ENCODE results near the gene ZSWIM6. TPM values are rescaled to one million over a fixed set of nuclear protein-coding genes. Genes with fewer than 3 reads are reported as not detected.
A peak's percentile ranks its signal among the peaks of the same experiment; 100 is the strongest.

The ZSWIM6 gene
- polyA plus RNA-seq, 2 of the 4 experiments (the other 2 are of a cell fraction) = 8.9 to 18.0 TPM

DNA sequence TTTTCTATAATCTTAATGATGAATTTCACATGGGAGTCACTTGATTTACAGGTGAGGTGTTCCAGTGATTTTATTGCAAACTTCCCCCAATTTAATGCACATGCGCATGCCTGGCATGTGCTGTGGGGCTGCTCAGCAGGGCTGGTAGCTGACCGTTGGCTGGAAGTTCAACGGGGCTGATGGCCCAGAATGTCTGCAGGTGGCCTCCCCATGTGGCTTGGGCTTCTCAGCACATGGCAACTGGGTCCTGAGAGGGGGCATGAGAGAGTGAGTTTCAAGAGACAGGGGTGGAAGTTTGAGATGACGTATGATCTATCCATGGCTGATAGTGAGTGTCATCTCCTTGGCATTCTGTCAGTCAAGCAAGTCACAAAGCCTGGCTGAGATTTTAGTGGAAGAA, 259.8 kb downstream of the ZSWIM6 start (continued):
- TF ChIP-seq ZFP36 (IDR thresholded peaks at IDR 0.05; ENCODE audit: borderline replicate concordance, partially characterized antibody) = no peak
- TF ChIP-seq POLR2A (IDR thresholded peaks at IDR 0.05; ENCODE audit: low read length) = no peak
- no peak for TF ChIP-seq RNF2 (IDR thresholded peaks at IDR 0.05; ENCODE audit: borderline replicate concordance, low read depth)
- no peak for TF ChIP-seq FOSL2 (IDR thresholded peaks at IDR 0.05)
- no peak for TF ChIP-seq FOSL2 (CRISPR knock-in tag; IDR thresholded peaks at IDR 0.05)
- no peak for TF ChIP-seq JUNB (IDR thresholded peaks at IDR 0.05)
- TF ChIP-seq GATA3 (IDR thresholded peaks at IDR 0.05; ENCODE audit: borderline replicate concordance) = no peak
- TF ChIP-seq TP53 (CRISPR knock-in tag; IDR thresholded peaks at IDR 0.05) = no peak

DNA sequence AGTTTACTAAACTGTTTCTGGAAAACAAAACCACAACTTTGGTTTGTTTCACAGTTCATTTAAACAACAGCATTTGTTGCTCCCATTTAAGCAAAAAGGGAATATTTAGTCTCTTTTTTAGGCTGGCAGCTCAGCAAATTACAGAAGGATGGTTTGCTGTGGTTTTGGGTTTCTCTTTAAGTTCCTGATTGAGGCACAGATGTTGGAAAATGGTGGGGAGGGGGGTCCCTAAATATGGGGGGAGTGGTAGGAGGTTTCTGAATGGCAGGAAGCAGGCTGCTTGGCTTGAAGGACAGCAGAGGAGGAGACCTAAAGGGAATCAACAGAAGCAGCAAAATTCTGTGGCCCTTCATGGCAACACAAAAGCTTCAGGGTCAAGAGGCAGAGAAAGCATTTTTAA, 263.4 kb downstream of the ZSWIM6 start:
- DNase-seq (ENCODE audit: low read depth in 1 of 2, low spot score in 1 of 2) = no peak
- no peaks in the 10 kb centered on the region for H3K9me3 ChIP-seq
- no peak overlapping the region for H3K4me2 ChIP-seq
- peak overlapping the region in 1 of 2 experiments; percentile 27; a peak in 2 of 6 replicates for H3K27ac ChIP-seq
- TF ChIP-seq TFCP2L1 (CRISPR knock-in tag; IDR thresholded peaks at IDR 0.05) = no peak
- TF ChIP-seq MAFK (IDR thresholded peaks at IDR 0.05; ENCODE audit: partially characterized antibody) = no peak
- no peak for TF ChIP-seq ZC3H11A (IDR thresholded peaks at IDR 0.05)
- TF ChIP-seq RARB (CRISPR knock-in tag; IDR thresholded peaks at IDR 0.05) = no peak
- TF ChIP-seq, protein P1, sequence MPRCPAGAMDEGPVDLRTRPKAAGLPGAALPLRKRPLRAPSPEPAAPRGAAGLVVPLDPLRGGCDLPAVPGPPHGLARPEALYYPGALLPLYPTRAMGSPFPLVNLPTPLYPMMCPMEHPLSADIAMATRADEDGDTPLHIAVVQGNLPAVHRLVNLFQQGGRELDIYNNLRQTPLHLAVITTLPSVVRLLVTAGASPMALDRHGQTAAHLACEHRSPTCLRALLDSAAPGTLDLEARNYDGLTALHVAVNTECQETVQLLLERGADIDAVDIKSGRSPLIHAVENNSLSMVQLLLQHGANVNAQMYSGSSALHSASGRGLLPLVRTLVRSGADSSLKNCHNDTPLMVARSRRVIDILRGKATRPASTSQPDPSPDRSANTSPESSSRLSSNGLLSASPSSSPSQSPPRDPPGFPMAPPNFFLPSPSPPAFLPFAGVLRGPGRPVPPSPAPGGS (IDR thresholded peaks at IDR 0.05) = no peak
- no peak for TF ChIP-seq CHD2 (IDR thresholded peaks at IDR 0.05; ENCODE audit: low read length, partially characterized antibody)
- TF ChIP-seq SMC3 (IDR thresholded peaks at IDR 0.05) = no peak
- TF ChIP-seq POLR2A (IDR thresholded peaks at IDR 0.05; ENCODE audit: low read length) = no peak
- no peak for TF ChIP-seq NPAS2 (CRISPR knock-in tag; IDR thresholded peaks at IDR 0.05; ENCODE audit: borderline replicate concordance)
- ChIA-PET CTCF (interaction anchor here (0.6 to 2.0 kb wide), 3 partner anchors 26 to 83 kb away, joined by 3 to 4 read pairs (median 3); no protein-coding TSS in a partner anchor), POLR2A (no interaction called here)
- no peak overlapping the region for H3K4me3 ChIP-seq
- H3K4me1 ChIP-seq = peaks cover 26% of the 10 kb centered on the region
- FAIRE-seq = no peak
- no peak for ATAC-seq

Other genes with a start within 250 kb of the ZSWIM6 start
- gene SMIM15, start 169.8 kb upstream of the ZSWIM6 start, polyA plus RNA-seq (2011; rRNA removed) = 100 and 131 TPM in 2 replicates
- gene SMIM15, start 169.8 kb upstream of the ZSWIM6 start, polyA plus RNA-seq (2017; fragmentation: RNase III; extraction: RNeasy Plus Mini Kit Qiagen cat#74134 plus additional on column Dnase treatment) = 56.7 to 60.6 TPM (median 58.0 TPM) in 3 replicates